HUES48 (cell line): ENCODE results near the gene VASN.

Experiments
- H3K27ac ChIP-seq: one replicate; pipeline ENCODE4 v1.7.0; 2013; ENCODE audit warnings: low read depth, low read length, inconsistent platforms
- H3K27me3 ChIP-seq: 2 replicates; pipeline ENCODE4 v1.6.1; 2013; ENCODE audit warnings: mild to moderate bottlenecking, low read length; ENCODE audit not compliant: control insufficient read depth, insufficient read depth
- H3K36me3 ChIP-seq: 2 replicates; pipeline ENCODE4 v1.6.1; 2013; ENCODE audit warnings: low read length; ENCODE audit not compliant: control insufficient read depth, insufficient read depth
- H3K4me1 ChIP-seq: 2 replicates; pipeline ENCODE4 v1.6.1; 2013; ENCODE audit warnings: mild to moderate bottlenecking, low read length; ENCODE audit not compliant: control insufficient read depth, insufficient read depth
- H3K4me3 ChIP-seq: 2 replicates; pipeline ENCODE4 v1.5.1; 2013; ENCODE audit warnings: mild to moderate bottlenecking, low read depth, low read length
- H3K9ac ChIP-seq: 2 replicates; pipeline ENCODE4 v1.6.1; 2013; ENCODE audit warnings: mild to moderate bottlenecking, low read depth, low read length, moderate library complexity
- H3K9me3 ChIP-seq: 2 replicates; pipeline ENCODE4 v1.6.1; 2013; ENCODE audit warnings: low read length; ENCODE audit not compliant: control insufficient read depth, insufficient read depth

The VASN gene

GRCh38 chr16:4371357-4372000 lies at the start of gene VASN:
Gene VASN (plus strand): TSS chr16:4371848. CDS start chr16:4380878, 9,030 bp downstream.
- H3K4me3 ChIP-seq = peak within 1 kb of the TSS; percentile 69
- H3K9ac ChIP-seq = no peak within 1 kb of the TSS
- no peaks in the 10 kb centered on the region for H3K9me3 ChIP-seq
- peak within 1 kb of the TSS; percentile 51 for H3K27ac ChIP-seq
- peaks cover 36% of the 10 kb centered on the region for H3K4me1 ChIP-seq
- H3K36me3 ChIP-seq = peaks cover 3% of the 10 kb centered on the region; the same call in 1 of the 2 replicates
- H3K27me3 ChIP-seq = no peaks in the 10 kb centered on the region

DNA sequence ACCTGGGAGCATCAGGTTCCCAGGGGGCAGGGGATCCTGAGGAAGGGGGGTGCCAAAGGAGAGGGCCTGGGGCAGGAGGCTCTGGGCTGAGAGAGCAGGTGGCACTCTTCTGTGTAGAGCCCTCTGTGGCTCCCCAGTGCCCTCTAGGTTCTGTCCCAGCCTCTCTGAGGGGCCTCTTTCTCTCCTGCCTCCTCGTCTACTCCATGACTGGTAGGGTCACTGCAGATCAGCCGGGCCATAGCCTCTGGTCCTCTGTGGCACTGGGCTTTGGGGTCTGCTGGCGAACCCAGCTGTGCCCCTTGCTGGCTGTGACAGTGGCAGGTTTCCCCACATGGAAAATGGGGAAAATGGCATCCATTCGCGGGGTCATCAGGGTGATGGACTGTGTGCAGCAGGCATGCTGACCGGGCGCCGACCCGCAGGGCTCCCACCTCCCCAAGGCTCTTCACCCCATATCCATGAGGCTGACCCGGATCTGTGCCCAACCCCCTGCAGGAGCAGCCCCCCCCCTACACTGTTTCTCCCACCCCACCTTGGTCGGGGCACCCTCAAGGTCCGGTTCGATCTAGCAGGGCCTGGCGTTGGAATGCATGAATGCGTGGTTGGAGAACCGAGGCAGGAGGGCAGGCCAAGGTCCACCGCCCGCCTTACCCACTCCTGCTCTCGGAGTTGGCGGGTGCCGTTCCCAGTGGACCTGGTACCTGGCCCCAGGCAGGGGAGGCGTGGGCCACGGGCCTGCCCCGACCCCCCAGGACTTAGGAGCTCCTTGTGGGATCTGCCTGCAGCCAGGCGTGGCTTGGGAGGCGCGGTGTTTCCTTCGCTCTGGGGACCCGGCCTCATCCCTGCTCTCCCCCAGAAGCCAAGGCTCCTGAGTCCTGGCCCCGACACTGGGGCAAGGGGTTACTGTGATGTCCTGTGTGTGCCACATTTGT lies 49.3 kb upstream of the VASN start:
- Histone ChIP-seq H3K36me3 (no peaks in the 10 kb centered on the region), H3K9me3 (no peaks in the 10 kb centered on the region), H3K27me3 (no peaks in the 10 kb centered on the region), H3K9ac (no peak overlapping the region), H3K4me3 (no peak overlapping the region), H3K4me1 (peaks cover 33% of the 10 kb centered on the region), H3K27ac (no peak overlapping the region)

DNA sequence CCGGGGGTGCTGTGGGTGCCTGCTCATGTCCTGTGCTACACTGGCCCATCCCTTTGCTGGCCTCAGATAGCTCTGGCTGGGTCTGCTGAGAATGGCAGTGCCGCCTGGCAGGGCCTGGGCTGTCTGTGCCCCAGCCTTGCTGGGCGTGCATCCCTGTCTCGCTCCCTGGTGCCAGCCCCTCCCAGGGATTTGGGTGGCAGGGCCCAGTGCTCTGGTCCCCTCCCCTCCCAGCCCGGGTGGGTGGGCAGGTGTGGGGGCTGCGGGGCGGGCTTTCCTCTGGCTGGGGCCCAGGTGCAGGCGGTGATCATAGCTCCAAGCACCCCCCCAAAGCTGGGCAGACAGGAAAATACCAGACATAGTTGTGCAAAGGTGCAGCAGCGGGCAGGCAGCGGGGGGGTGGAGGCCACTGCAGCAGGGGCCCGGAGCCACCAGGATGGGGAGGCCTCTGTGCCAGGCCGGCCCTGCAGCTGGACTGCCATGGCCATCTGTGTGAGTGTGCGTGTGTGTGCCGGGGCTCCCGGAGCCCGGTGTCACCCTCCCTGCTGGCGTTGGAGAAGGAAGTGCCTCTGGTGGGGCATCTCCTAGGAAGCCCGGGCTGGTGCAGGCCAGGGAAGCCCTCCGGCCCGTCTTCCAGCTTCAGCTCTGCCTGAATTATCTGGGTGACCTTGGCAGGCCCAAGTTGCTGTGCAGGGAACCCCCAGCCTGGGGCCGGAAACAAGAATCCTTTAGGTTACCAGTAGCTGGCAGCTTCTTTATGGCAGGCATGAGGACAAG lies 48.4 kb upstream of the VASN start:
- Histone ChIP-seq H3K4me1 (peaks cover 27% of the 10 kb centered on the region), H3K36me3 (no peaks in the 10 kb centered on the region), H3K27ac (peak overlapping the region; percentile 61), H3K27me3 (no peaks in the 10 kb centered on the region), H3K4me3 (no peak overlapping the region), H3K9me3 (no peaks in the 10 kb centered on the region), H3K9ac (no peak overlapping the region)

- H3K27ac ChIP-seq = peak overlapping the region; percentile 61
- no peaks in the 10 kb centered on the region for H3K36me3 ChIP-seq
- no peak overlapping the region; the same call in 1 of the 2 replicates for H3K9ac ChIP-seq
- H3K4me1 ChIP-seq = peaks cover 27% of the 10 kb centered on the region
- H3K27me3 ChIP-seq = no peaks in the 10 kb centered on the region
- no peaks in the 10 kb centered on the region for H3K9me3 ChIP-seq
- no peak overlapping the region for H3K4me3 ChIP-seq
Measured at GRCh38 chr16:4323845-4324488, 47.7 kb upstream of the VASN start.

- no peak overlapping the region; the same call in 1 of the 2 replicates for H3K9ac ChIP-seq
- H3K4me1 ChIP-seq = peaks cover 22% of the 10 kb centered on the region
Measured at GRCh38 chr16:4324492-4325252, 47.0 kb upstream of the VASN start.

DNA sequence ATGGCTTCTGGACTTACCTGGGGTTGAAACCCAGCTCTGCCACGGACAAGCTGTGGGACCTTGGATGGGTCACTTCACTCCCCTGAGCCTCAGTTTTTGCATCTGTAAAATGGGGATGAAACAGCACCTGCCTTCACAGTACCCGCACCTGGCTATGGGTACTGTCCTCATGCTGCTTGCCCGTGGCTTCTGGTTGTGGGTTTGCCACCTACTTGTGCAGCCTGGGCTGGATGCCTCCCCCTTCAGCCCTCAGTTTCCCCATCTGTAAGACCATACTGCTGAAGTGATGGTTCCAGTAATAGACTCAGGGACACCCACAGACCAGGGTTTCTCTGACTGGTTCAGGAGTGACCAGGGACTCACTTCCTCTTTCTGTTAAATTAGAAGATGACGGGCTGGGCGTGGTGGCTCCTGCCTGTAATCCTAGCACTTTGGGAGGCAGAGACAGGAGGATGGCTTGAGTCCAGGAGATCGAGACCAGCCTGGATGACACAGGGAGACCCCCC lies 46.3 kb upstream of the VASN start:
- no peak overlapping the region for H3K4me3 ChIP-seq
- no peak overlapping the region for H3K27ac ChIP-seq
- H3K9me3 ChIP-seq = no peaks in the 10 kb centered on the region
- peaks cover 21% of the 10 kb centered on the region for H3K4me1 ChIP-seq
- H3K9ac ChIP-seq = no peak overlapping the region
- H3K27me3 ChIP-seq = no peaks in the 10 kb centered on the region
- H3K36me3 ChIP-seq = no peaks in the 10 kb centered on the region

More at GRCh38 chr16:4324492-4325252, 47.0 kb upstream of the VASN start:
- Histone ChIP-seq H3K27ac (peak overlapping the region; percentile 61), H3K36me3 (no peaks in the 10 kb centered on the region), H3K4me3 (no peak overlapping the region), H3K27me3 (no peaks in the 10 kb centered on the region), H3K9me3 (no peaks in the 10 kb centered on the region)

GRCh38 chr16:4327386-4328045 lies 44.1 kb upstream of the VASN start:
- Histone ChIP-seq H3K27ac (peak overlapping the region; percentile 78), H3K36me3 (0 out of 2 replicates have a peak, but pooled peaks cover under 1% of the 10 kb centered on the region), H3K4me1 (peaks cover 21% of the 10 kb centered on the region), H3K9ac (peak overlapping the region; percentile 48), H3K9me3 (no peaks in the 10 kb centered on the region), H3K4me3 (peak overlapping the region; percentile 62), H3K27me3 (no peaks in the 10 kb centered on the region)

- H3K4me1 ChIP-seq = peaks cover 21% of the 10 kb centered on the region
- no peaks in the 10 kb centered on the region for H3K9me3 ChIP-seq
- peaks cover 7% of the 10 kb centered on the region for H3K36me3 ChIP-seq
- no peaks in the 10 kb centered on the region for H3K27me3 ChIP-seq
- H3K9ac ChIP-seq = peak overlapping the region; percentile 48
- peak overlapping the region; percentile 78 for H3K27ac ChIP-seq
- peak overlapping the region; percentile 62 for H3K4me3 ChIP-seq
Measured at GRCh38 chr16:4328046-4328781, 43.4 kb upstream of the VASN start.
